ENCODE measurements around the gene COX6B2. TPM values are rescaled to one million over a fixed set of nuclear protein-coding genes. Genes with fewer than 3 reads are reported as not detected.

COX6B2 gene
- total RNA-seq, 1 donor from 2014 or later = 0.25 TPM

DNA sequence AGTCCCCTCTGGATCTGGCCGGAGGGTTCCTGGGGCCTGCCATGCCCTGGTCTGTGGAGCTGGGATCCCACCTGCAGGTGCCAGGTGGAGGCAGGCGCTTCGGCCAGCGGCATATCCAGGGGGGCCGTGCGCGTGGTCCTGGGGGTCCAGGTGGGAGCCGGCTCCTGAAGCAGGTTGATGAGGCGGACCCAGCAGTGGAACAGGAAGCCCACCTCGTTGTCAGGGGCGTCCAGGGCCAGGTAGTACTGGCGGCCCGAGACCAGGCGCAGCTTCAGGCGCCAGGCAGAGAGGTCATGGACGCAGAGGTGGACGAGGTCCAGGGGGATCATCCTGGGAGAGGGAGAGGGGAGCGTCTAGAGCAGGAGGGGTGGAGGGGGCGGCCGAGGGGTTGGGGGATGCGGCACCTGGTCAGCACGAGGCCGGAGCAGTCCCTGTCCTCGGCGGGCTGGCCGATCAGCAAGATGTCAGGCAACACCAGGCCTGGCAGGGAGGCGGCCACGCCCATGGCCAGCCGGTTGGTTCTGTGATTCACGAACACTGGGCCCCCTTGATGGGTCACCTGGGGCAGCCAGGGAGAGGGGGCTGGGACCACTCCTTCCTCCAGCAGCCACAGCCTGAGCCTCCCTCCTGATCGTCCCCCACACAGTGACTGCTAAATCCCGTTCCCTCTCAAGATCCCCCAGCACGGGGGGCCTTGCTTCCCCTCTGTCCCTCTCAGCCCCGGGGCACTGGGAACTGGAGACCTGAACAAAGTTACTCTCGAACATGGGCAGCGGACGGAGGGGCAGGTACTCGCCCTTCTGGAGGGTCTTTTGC is 7.9 kb upstream of the COX6B2 start:
- no peak for DNase-seq (ENCODE audit: low read depth)

- DNase-seq (ENCODE audit: low read depth) = no peak
Measured at GRCh38 chr19:55360902-55361301, 6.4 kb upstream of the COX6B2 start.

DNA sequence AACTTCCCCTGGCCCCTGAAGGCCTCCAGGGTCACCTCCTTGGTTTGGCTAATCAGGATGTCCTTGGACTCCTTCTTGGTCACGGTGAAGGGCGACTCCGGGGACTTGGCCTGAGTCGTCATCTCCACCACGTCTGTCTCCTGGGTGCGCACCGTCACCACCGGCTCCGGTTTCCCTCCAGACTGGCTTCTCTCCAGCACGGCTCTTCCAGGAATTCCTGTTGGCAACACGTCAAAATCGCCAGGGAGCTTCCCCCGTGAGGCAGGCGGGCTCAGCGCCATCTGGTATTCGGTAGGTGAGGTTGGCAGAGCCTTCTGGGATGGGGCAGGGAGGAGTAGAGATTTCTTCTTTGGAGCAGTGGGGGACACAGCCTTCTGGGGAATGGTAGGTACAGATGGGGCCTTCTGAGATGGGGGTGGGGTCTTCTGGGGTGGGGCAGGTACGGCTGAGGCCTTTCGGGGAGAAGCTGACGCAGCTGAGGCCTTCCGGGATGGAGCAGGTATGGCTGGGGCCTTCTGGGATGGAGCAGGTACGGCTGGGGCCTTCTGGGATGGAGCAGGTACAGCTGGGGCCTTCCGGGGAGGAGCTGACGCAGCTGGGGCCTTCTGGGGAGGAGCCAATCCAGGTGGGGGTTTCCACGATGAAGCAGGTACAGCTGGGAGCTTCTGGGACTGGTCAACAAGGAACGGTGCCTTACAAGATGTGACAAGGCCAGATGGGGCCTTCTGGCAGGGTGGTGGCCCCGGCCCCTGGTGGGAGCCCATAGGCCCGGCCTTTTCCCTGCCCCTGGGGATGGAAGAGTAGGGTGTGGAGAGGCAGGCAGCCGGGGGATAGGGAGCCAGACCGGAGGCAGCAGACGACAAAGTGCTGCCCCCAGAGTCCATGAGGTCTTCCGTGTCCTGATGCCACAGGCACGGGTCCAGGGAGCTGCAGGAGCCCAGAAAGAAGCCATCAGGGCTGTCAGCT is 4.7 kb upstream of the COX6B2 start:
- DNase-seq (ENCODE audit: low read depth) = no peak

DNA sequence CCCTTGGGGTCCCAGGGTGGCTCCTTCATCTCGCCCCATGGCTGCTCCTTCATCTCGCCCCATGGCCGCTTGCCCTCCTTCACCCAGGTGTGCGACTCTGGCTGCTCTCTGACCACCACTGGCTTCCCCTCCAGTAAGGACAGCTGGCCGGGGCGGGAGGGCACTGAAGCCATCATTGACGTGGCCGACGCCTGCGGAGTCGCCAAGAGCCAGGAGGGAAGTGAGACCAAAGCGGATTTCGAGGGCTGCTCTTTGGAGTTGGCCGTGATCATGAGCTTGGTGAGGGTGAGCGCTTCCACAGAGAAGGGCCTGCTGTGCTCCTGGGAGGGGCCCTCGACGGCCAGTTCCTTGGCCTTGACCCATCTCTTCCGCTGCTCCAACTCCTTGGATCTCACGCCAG is 4.0 kb upstream of the COX6B2 start:
- no peak for DNase-seq (ENCODE audit: low read depth)

GRCh38 chr19:55355213-55355821 is 798 bp upstream of the COX6B2 start:
- no peak for DNase-seq (ENCODE audit: low read depth)

DNA sequence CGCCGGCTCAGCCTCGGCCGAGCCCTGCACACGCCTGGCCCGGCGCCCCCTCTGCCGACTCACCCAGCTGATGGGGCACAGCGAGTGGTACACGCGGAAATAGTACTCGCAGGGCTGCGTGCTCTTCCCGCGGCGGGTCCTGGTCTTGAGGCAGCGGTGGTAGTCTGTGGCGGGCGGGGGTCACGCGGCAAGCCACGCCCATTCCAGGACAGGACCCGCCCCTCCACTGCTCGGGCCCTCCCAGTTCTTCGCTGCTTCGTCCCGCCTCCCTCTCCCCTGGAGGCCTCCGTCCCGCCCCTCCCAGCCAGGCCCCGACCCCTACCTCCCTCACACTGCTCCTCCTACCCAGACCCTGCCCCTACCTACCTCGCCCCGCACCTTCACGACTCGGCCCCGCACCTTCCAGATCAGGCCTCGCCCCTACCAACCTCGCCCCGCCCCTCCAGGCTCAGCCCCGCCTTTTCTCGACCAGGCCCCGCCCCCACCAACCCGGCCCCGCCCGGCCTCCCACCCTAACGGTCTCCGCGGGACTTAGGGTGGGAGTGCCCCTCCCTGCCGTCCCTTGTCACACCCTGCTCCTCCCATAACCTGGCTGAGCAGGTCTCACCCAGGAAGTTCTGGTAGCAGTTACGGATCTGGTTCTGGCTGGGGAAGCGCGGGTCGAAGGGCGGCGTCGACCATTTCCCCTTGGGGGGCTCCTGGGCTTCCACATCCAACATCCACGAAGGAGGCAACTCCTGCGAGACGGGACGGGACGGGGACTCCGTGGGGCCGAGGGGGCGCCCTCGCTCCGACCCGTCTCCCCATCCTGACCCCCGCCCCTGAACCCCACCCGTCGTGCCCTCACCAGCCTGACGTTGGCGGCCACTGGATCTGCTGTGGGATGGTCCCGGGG is 469 bp downstream of the COX6B2 start:
- no peak for DNase-seq (ENCODE audit: low read depth)

- DNase-seq (ENCODE audit: low read depth) = no peak
Measured at GRCh38 chr19:55353356-55353802, 1.1 kb downstream of the COX6B2 start.

DNA sequence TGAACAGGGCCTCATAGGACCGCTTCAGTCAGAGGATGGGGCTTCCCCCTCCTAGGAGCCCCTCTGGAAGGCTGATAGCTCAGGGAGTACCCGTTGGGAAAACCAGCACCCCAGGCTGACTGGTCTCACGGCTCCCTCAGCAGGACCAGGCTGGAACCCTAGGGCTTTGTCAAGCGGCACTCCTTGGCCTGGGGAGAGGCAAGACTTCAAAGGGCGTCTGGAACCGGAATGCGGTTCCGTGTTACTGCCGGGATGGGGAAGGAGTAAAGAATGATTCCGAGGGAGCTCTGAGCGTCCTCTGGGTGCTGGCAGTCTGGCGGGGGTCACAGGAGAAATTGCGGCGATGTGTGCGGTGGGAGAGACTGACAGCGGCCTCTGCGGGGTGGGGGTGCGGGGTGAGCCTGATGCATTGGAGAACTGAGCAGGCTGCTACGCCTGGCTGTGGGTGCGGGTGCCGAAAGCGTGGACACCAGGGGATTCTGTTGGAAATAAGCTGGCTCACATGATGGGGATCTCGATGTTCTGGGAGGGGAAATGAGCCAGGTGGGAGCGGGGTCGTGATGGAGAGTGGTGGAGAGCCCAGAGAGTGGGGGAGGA is 1.9 kb downstream of the COX6B2 start:
- DNase-seq (ENCODE audit: low read depth) = no peak

DNA sequence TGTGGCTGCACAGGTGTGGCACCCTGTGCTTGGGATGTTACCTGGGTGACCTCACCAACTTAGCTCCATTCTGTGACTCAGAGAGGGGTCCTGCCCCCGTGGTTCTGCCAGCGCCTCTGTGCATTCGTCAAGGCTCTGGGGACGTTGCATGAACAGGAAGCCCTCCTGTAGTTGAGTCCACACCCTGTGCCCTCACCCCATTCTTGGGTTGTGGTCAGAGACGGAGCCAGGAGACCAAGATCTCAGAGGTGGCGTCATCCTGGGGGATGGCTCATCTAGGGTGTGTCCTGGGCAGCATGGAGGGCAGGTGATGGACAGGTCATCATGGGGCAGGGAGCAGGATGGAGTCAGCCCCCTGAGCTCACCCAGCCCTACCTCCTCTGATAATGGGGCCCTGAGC is 2.5 kb downstream of the COX6B2 start:
- DNase-seq (ENCODE audit: low read depth) = no peak

DNA sequence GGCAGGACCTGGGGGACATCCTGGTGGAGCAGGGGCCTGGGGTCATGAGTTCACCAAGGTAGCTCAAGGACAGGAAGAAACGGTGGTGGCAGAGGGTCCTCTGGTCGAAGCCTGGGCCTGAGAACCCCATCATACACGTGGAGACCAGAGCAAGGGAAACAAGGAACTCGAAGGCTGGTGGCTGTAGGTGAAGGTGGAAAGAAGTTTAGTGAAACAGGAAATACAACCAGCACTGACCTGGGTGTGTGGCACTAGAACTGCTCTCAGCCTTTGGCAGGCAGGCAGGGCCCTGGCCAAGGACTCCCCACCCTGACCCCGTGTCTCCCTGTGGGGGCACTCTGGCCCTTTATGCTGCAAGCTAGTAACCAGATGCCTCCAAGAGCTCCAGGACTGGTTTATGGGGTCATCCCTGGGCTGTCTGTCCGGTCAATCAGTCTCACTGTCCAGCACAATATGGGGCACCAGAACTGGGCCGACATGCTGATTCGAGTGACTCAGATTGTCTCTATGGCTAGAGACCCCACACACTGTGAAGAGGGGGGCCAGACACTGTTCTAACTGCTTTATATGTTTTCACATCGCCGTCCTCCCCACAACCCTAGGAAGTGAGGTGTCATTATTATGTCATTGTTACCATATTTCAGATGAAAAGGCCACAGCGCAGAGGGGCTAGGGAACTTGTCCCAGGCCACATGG is 3.8 kb downstream of the COX6B2 start:
- DNase-seq (ENCODE audit: low read depth) = no peak

- DNase-seq (ENCODE audit: low read depth) = no peak
Measured at GRCh38 chr19:55348317-55349034, 6.0 kb downstream of the COX6B2 start.

DNA sequence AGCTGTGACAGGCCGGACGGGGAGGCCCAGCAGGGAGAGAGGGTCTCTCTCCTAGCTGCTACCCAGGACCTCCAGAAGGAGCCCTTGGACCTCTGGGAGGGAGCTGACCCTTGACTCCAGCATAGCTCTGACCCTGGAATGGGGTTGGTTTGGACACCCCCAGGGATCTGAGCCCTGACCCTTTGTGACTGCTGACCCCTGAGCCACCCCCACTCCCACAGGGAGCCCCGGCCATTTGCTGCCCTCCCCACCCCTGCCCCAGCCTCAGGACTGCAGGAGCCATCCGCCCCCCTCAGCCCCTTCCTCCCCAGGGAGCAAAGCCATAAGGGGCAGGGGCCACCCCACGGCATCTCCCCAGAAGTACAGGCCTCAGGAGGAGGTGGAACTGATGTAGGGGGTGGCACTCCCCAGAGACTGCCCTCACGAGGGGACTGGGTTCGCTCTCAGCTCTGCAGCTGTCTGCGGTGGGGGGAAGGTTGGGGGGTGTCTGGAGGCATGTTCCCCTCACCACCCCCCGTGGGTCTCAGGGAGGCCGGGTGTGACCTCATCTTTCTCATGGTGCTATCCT is 7.0 kb downstream of the COX6B2 start:
- no peak for DNase-seq (ENCODE audit: low read depth)

DNA sequence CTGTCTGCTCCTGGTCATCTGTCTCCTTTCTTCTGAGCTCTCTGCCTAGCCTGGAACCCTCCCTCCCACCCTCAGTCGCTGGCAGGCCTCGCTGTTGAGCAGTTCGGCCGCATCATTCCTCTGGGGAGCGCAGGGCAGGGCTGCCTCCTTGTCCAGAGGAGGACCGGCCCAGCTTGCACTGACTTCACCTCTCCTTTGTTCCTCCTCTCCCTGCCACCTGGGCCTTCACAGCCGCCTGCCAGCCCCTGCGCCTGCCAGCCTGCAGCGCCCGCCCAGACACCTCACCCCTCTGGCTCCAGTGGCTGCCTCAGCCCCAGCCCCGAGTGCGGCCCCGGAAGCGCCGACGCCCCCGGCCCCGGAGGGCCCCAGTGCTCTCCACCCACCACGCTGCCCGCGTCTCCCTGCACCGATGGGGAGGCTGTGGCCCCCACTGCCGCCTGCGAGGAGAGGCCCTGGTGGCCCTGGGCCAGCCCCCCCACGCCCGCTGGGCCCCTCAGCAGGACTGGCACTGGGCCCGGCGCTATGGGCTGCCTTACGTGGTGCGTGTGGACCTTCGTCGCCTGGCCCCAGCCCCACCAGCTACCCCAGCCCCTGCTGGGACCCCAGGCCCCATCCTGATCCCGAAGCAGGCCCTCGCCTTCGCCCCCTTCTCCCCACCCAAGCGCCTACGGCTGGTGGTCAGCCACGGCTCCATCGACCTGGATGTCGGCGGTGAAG is 7.6 kb downstream of the COX6B2 start:
- DNase-seq (ENCODE audit: low read depth) = no peak

GRCh38 chr19:55345818-55346724 is 8.4 kb downstream of the COX6B2 start:
- no peak for DNase-seq (ENCODE audit: low read depth)

- no peak for DNase-seq (ENCODE audit: low read depth)
Measured at GRCh38 chr19:55345101-55345817, 9.3 kb downstream of the COX6B2 start.

GRCh38 chr19:55344444-55344843 is 10.1 kb downstream of the COX6B2 start:
- DNase-seq (ENCODE audit: low read depth) = no peak

All from renal cortical epithelial cell (primary cell).